Measurements from ENCODE around the gene CXorf58. TPM values are rescaled to one million over a fixed set of nuclear protein-coding genes. Genes with fewer than 3 reads are reported as not detected.
"Not testable (repeated sequence)": the region's sequence is repeated elsewhere in the genome, so short reads cannot be mapped to it uniquely, and the experiment has no call there.

The CXorf58 gene
- total RNA-seq, 2 donors from 2014 or later, result 0.14 TPM; not detected in 1

GRCh38 chrX:23959781-23960180 is 52.0 kb downstream of the CXorf58 start:
- no peaks in the 10 kb centered on the region for H3K9me3 ChIP-seq
- no peaks in the 10 kb centered on the region for H3K27me3 ChIP-seq (replicated peaks; ENCODE audit: insufficient read depth)
- 84% methylated on average over 3 of the region's 3 CpGs for WGBS
- TF ChIP-seq CTCF (IDR thresholded peaks at IDR 0.05), result no peak
- no peak for TF ChIP-seq POLR2A (IDR thresholded peaks at IDR 0.05)
- TF ChIP-seq POLR2AphosphoS5 (IDR thresholded peaks at IDR 0.05), result no peak
- H3K4me3 ChIP-seq, result no peak overlapping the region
- no peak overlapping the region for H3K27ac ChIP-seq
- intact Hi-C loops (cut with DNase I), result no loop called here
- no peaks in the 10 kb centered on the region for H3K4me1 ChIP-seq (replicated peaks)
- DNase-seq (ENCODE audit: low spot score), result no peak
- H3K36me3 ChIP-seq, result no peaks in the 10 kb centered on the region

GRCh38 chrX:23964191-23964590 is 56.4 kb downstream of the CXorf58 start:
- TF ChIP-seq POLR2AphosphoS5 (IDR thresholded peaks at IDR 0.05), result no peak
- no peak for TF ChIP-seq POLR2A (IDR thresholded peaks at IDR 0.05)
- TF ChIP-seq CTCF (IDR thresholded peaks at IDR 0.05), result no peak
- H3K4me1 ChIP-seq (replicated peaks), result no peaks in the 10 kb centered on the region
- no peak for DNase-seq (ENCODE audit: low spot score)
- no peak overlapping the region for H3K27ac ChIP-seq
- no peaks in the 10 kb centered on the region for H3K27me3 ChIP-seq (replicated peaks; ENCODE audit: insufficient read depth)
- no peaks in the 10 kb centered on the region for H3K36me3 ChIP-seq
- no peaks in the 10 kb centered on the region for H3K9me3 ChIP-seq
- intact Hi-C loops (cut with DNase I), result no loop called here
- WGBS, result 21% methylated on average over 5 of the region's 5 CpGs
- H3K4me3 ChIP-seq, result no peak overlapping the region

- WGBS, result 93% methylated on average over 8 of the region's 8 CpGs
- DNase-seq (ENCODE audit: low spot score); H3K9me3 ChIP-seq; H3K4me1 ChIP-seq (replicated peaks); H3K27ac ChIP-seq; H3K27me3 ChIP-seq (replicated peaks; ENCODE audit: insufficient read depth); H3K36me3 ChIP-seq; intact Hi-C loops (cut with DNase I); H3K4me3 ChIP-seq: not testable (repeated sequence)
Measured at GRCh38 chrX:23965630-23966029, 57.8 kb downstream of the CXorf58 start.

DNA sequence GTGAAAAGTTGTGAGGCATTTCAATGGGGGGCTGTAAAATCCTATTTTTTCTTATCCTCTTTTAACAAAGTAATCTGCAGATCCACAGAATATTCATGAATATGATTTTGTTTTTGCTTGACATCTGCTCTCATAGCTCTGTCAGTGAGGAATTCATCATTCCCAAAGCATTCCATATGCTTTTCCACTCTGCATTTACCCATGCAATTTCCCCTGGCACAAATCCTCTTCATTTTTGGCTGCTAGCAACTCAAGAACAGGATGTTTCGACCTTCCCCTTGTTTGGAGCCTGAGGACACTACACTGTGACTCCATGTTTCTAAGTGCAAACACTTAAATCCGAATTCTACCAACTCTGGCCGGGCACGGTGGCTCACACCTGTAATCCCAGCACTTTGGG is 70.7 kb downstream of the CXorf58 start:
- DNase-seq (ENCODE audit: low spot score), result no peak
- Histone ChIP-seq H3K9me3 (no peaks in the 10 kb centered on the region), H3K27ac (no peak overlapping the region), H3K27me3 (replicated peaks; ENCODE audit: insufficient read depth) (no peaks in the 10 kb centered on the region), H3K4me1 (replicated peaks) (no peaks in the 10 kb centered on the region), H3K4me3 (no peak overlapping the region), H3K36me3 (no peaks in the 10 kb centered on the region)
- 74% methylated on average over 4 of the region's 4 CpGs for WGBS
- intact Hi-C loops (cut with DNase I), result no loop called here
- no peak for TF ChIP-seq CTCF (IDR thresholded peaks at IDR 0.05)
- TF ChIP-seq POLR2AphosphoS5 (IDR thresholded peaks at IDR 0.05), result no peak
- no peak for TF ChIP-seq POLR2A (IDR thresholded peaks at IDR 0.05)

- WGBS, result 48% methylated on average over 5 of the region's 5 CpGs
- no peaks in the 10 kb centered on the region for H3K36me3 ChIP-seq
- no peaks in the 10 kb centered on the region for H3K27me3 ChIP-seq (replicated peaks; ENCODE audit: insufficient read depth)
- H3K4me1 ChIP-seq (replicated peaks), result no peaks in the 10 kb centered on the region
- TF ChIP-seq CTCF (IDR thresholded peaks at IDR 0.05) (no peak), POLR2A (IDR thresholded peaks at IDR 0.05) (no peak), POLR2AphosphoS5 (IDR thresholded peaks at IDR 0.05) (no peak)
- no peak overlapping the region for H3K27ac ChIP-seq
- intact Hi-C loops (cut with DNase I), result no loop called here
- H3K4me3 ChIP-seq, result no peak overlapping the region
- no peak for DNase-seq (ENCODE audit: low spot score)
- H3K9me3 ChIP-seq, result no peaks in the 10 kb centered on the region
Measured at GRCh38 chrX:23980011-23980441, 72.2 kb downstream of the CXorf58 start.
